OCI-LY1 (cell line): ENCODE data around the gene PTPA.

ENCODE experiments used
- CTCF ChIP-seq: fragments of 200-600 bp; sonication (generic), shearing (Covaris generic); IDR thresholded peaks from 2 replicates; pipeline ENCODE4 v1.5.1; 2017; ENCODE audit warnings: mild to moderate bottlenecking, antibody characterized with exemption, low read length, moderate library complexity, mixed read lengths
- EZH2 ChIP-seq: fragments of 200-600 bp; sonication (generic), shearing (Covaris generic); IDR thresholded peaks from 2 replicates; pipeline ENCODE4 v1.8.0; 2017; ENCODE audit warnings: borderline replicate concordance, mixed run types, mild to moderate bottlenecking, antibody characterized with exemption, low read length, moderate library complexity, mixed read lengths

GRCh38 chr9:129142138-129142935 lies 31.1 kb downstream of the PTPA start:
- no peak for TF ChIP-seq CTCF
- no peak for TF ChIP-seq EZH2
